HepG2 (cell line): ENCODE results near the gene LRTM2. TPM values are rescaled to one million over a fixed set of nuclear protein-coding genes. Genes with fewer than 3 reads are reported as not detected.

Experiments
- ATAC-seq: fragments of 200-7000 bp; cut with Tn5 transposase; 3 replicates; pipeline ENCODE4 v1.9.1; 2020; ENCODE audit warnings: mild to moderate bottlenecking, moderate library complexity
- BruUV-seq: library from RNA; stranded (reverse); fragments of 400-500 nt; replicated peaks from 2 replicates; lab custom pipeline; 2021; lab: Mats Ljungman, UMichigan
- CTCF ChIA-PET: fragments of 300-600 bp; formaldehyde crosslinking; extraction: SDS; loops from one replicate; lab custom pipeline; 2021; ENCODE audit warnings: low total read pairs, inconsistent platforms, low intra/inter-chr PET ratio; lab: Yijun Ruan, JAX
- POLR2A ChIA-PET: fragments of 350-600 bp; sonication (Branson Sonifier 250); formaldehyde crosslinking; loops from one replicate; lab custom pipeline; 2020; ENCODE audit warnings: antibody characterized with exemption, inconsistent platforms; lab: Yijun Ruan, JAX
- DNase-seq: peaks from one replicate; pipeline ENCODE4 v3.0.0-alpha.2; 2015; ENCODE audit warnings: low spot score
- FAIRE-seq: peaks from 3 replicates; lab custom pipeline; 2011; peaks lifted over from hg19 to GRCh38; lab: Jason Lieb, UNC
- H2AFZ ChIP-seq: one replicate; pipeline ENCODE4 v1.6.1; 2011; ENCODE audit warnings: low read length, inconsistent platforms
- H3K27ac ChIP-seq: fragments of 300-600 bp; 3 replicates; pipeline ENCODE4 v1.8.0; 2011; ENCODE audit warnings: mixed run types, mild to moderate bottlenecking, mixed read lengths, low read length, inconsistent platforms; ENCODE audit not compliant: insufficient read depth; ENCODE audit errors: extremely low read length
- H3K27me3 ChIP-seq, 2 experiments: fragments of 200-600 bp in 1 of 2; 2 replicates in 1 of 2; 3 replicates in 1 of 2; pipeline versions ENCODE4 v1.6.0 to v1.8.0; 2011; ENCODE audit warnings: low read length in 2 of 2, mild to moderate bottlenecking in 2 of 2, moderate library complexity in 2 of 2, inconsistent platforms in 1 of 2; ENCODE audit not compliant: insufficient read depth in 2 of 2, control insufficient read depth in 1 of 2
- H3K36me3 ChIP-seq, 2 experiments: fragments of 200-600 bp in 1 of 2; replicated peaks in 1 of 2; 2 replicates in 1 of 2; 3 replicates in 1 of 2; pipeline versions ENCODE4 v1.5.1 to v1.8.0; 2011; ENCODE audit warnings: low read length in 2 of 2, inconsistent platforms in 1 of 2; ENCODE audit not compliant: insufficient read depth in 2 of 2, control insufficient read depth in 1 of 2
- H3K4me1 ChIP-seq: 2 replicates; pipeline ENCODE4 v1.5.1; 2012; ENCODE audit warnings: low read length, inconsistent platforms; ENCODE audit not compliant: insufficient read depth
- H3K4me2 ChIP-seq: 2 replicates; pipeline ENCODE4 v1.6.0; 2011; ENCODE audit warnings: low read depth, low read length, inconsistent platforms
- H3K4me3 ChIP-seq, 3 experiments: fragments of 200-600 bp in 1 of 3; sonication (generic), shearing (Covaris generic) in 1 of 3; replicated peaks in 1 of 3; 2 replicates each; pipeline ENCODE4 v1.5.1; 2011 to 2016; ENCODE audit warnings: low read length in 3 of 3, inconsistent platforms in 2 of 3, low read depth in 2 of 3, mild to moderate bottlenecking in 2 of 3, control low read depth in 1 of 3, mixed read lengths in 1 of 3; ENCODE audit not compliant: insufficient read depth in 1 of 3
- H3K79me2 ChIP-seq: one replicate; pipeline ENCODE4 v1.6.1; 2011; ENCODE audit warnings: low read length, inconsistent platforms; ENCODE audit not compliant: insufficient read depth
- H3K9ac ChIP-seq: 2 replicates; pipeline ENCODE4 v1.6.0; 2011; ENCODE audit warnings: mild to moderate bottlenecking, low read depth, low read length, inconsistent platforms; ENCODE audit not compliant: insufficient read depth
- H3K9me3 ChIP-seq: 2 replicates; pipeline ENCODE4 v1.5.1; 2012; ENCODE audit warnings: mild to moderate bottlenecking, low read length
- H4K20me1 ChIP-seq: 2 replicates; pipeline ENCODE4 v1.6.0; 2011; ENCODE audit warnings: inconsistent platforms, mild to moderate bottlenecking, low read length, moderate library complexity; ENCODE audit not compliant: insufficient read depth
- ARNT2 ChIP-seq: sonication (generic); formaldehyde crosslinking; IDR thresholded peaks from 2 replicates; pipeline ENCODE4 v1.8.0; 2022; ENCODE audit warnings: mild to moderate bottlenecking, low read depth, missing genetic modification reagents, moderate library complexity
- CCDC6 ChIP-seq: sonication (generic); formaldehyde crosslinking; IDR thresholded peaks from 2 replicates; pipeline ENCODE4 v1.8.1; 2022; ENCODE audit warnings: mild to moderate bottlenecking, missing genetic modification reagents, moderate library complexity
- CSRNP1 ChIP-seq: sonication (generic); formaldehyde crosslinking; IDR thresholded peaks from 2 replicates; pipeline ENCODE4 v1.8.1; 2023; ENCODE audit warnings: mild to moderate bottlenecking, missing genetic modification reagents
- NFIB ChIP-seq: sonication (generic); formaldehyde crosslinking; IDR thresholded peaks from 2 replicates; pipeline ENCODE4 v1.9.0; 2021; ENCODE audit warnings: missing genetic modification reagents, mild to moderate bottlenecking, borderline replicate concordance
- NFKBIZ ChIP-seq: IDR thresholded peaks from 2 replicates; pipeline ENCODE4 v1.6.1; 2018; ENCODE audit warnings: missing genetic modification reagents, missing compliant biosample characterization
- PHF20 ChIP-seq: sonication (generic); formaldehyde crosslinking; IDR thresholded peaks from 2 replicates; pipeline ENCODE4 v1.5.0; 2020; ENCODE audit warnings: mild to moderate bottlenecking, missing genetic modification reagents
- SIN3A ChIP-seq: IDR thresholded peaks from 2 replicates; pipeline ENCODE4 v1.6.1; 2011; ENCODE audit warnings: low read depth, mild to moderate bottlenecking, control low read depth, low read length, borderline replicate concordance
- SSRP1 ChIP-seq: IDR thresholded peaks from 2 replicates; pipeline ENCODE4 v1.6.1; 2016; ENCODE audit warnings: control low read depth
- ZFY ChIP-seq: sonication (generic); formaldehyde crosslinking; IDR thresholded peaks from 2 replicates; pipeline ENCODE4 v1.4.0; 2020; ENCODE audit warnings: missing genetic modification reagents
- ZNF101 ChIP-seq: sonication (generic); formaldehyde crosslinking; IDR thresholded peaks from 2 replicates; pipeline ENCODE4 v1.4.0; 2020; ENCODE audit warnings: mild to moderate bottlenecking, low read depth, missing genetic modification reagents, borderline replicate concordance
- ZNF18 ChIP-seq: sonication (generic); formaldehyde crosslinking; IDR thresholded peaks from 2 replicates; pipeline ENCODE4 v1.8.0; 2022; ENCODE audit warnings: mild to moderate bottlenecking, missing genetic modification reagents; ENCODE audit not compliant: insufficient replicate concordance
- ZNF256 ChIP-seq: sonication (generic); formaldehyde crosslinking; conservative IDR thresholded peaks from 2 replicates; pipeline ENCODE4 v1.4.0; 2020; ENCODE audit warnings: missing genetic modification reagents
- ZNF629 ChIP-seq: sonication (generic); formaldehyde crosslinking; conservative IDR thresholded peaks from 2 replicates; pipeline ENCODE4 v1.5.0; 2020; ENCODE audit warnings: missing genetic modification reagents
- ZNF737 ChIP-seq: sonication (generic); formaldehyde crosslinking; IDR thresholded peaks from 2 replicates; pipeline ENCODE4 v1.5.0; 2020; ENCODE audit warnings: missing genetic modification reagents, mild to moderate bottlenecking, borderline replicate concordance
- ZNF839 ChIP-seq: sonication (generic); formaldehyde crosslinking; IDR thresholded peaks from 2 replicates; pipeline ENCODE4 v1.4.0; 2020; ENCODE audit warnings: missing genetic modification reagents, mild to moderate bottlenecking, borderline replicate concordance
- ZNF878 ChIP-seq: sonication (generic); formaldehyde crosslinking; IDR thresholded peaks from 2 replicates; pipeline ENCODE4 v1.8.1; 2023; ENCODE audit warnings: mild to moderate bottlenecking, missing genetic modification reagents, moderate library complexity
- WGBS: methylation state at CpG from one replicate; pipeline ENCODE4 v1.1.6; 2017; ENCODE audit warnings: low lambda C conversion rate; 5-methylcytosine and 5-hydroxymethylcytosine counted together
- in situ Hi-C: cut with HindIII; loops from 2 replicates; pipeline ENCODE4 v1.10.0; 2017; ENCODE audit warnings: low pct_unique_long_range_greater_than_20kb; ENCODE audit not compliant: extremely low pct_ligation_motif_present
- intact Hi-C: fragments of 100-400 bp; cut with micrococcal nuclease; formaldehyde crosslinking; loops from one replicate; pipeline ENCODE4 v1.10.0; 2022; ENCODE audit not compliant: unreplicated experiment
- polyA plus RNA-seq, 8 experiments: library from polyadenylated mRNA; depleted of rRNA in 3 of 8; stranded (reverse) in 7 of 8; unstranded in 1 of 8; fragments of >200 nt; fragmentation: Illumina TruSeq in 4 of 8; extraction: Trizol in 4 of 8; gene quantifications; 2 replicates each; pipeline versions ENCODE4 v1.2.1 to v1.2.3, GENCODE V29; 2011 to 2016; ENCODE audit warnings: low read depth in 4 of 8, missing spikeins in 1 of 8, mixed read lengths in 1 of 8; ENCODE audit not compliant: insufficient read depth in 1 of 8
- total RNA-seq, 5 experiments: library from RNA; depleted of rRNA; stranded (reverse); fragments of >200 nt; fragmentation: Illumina TruSeq; extraction: Trizol; gene quantifications; 2 replicates each; pipeline ENCODE4 v1.2.3, GENCODE V29; 2016; ENCODE audit warnings: low read depth in 1 of 5
- TF ChIP-seq, protein P1 (sequence below): sonication (generic); formaldehyde crosslinking; IDR thresholded peaks from 2 replicates; pipeline ENCODE4; 2020; ENCODE audit warnings: missing genetic modification reagents, mild to moderate bottlenecking, borderline replicate concordance
- TF ChIP-seq, protein P2 (sequence below): sonication (generic); formaldehyde crosslinking; IDR thresholded peaks from 2 replicates; pipeline ENCODE4 v1.9.0; 2021; ENCODE audit warnings: missing genetic modification reagents, borderline replicate concordance

Gene LRTM2
- total and polyA plus RNA-seq, 2 of the 13 experiments (the other 11 are each of a cell fraction or from before 2014, with no cell fraction given), result 0.09 TPM; not detected in 1

- intact Hi-C loops (no loop called here), in situ Hi-C loops (no loop called here)
- no peak for ATAC-seq
- Histone ChIP-seq H4K20me1 (no peaks in the 10 kb centered on the region), H3K36me3 (no peaks in the 10 kb centered on the region), H3K79me2 (no peaks in the 10 kb centered on the region), H3K9ac (no peak overlapping the region), H3K4me3 (no peak overlapping the region), H2AFZ (no peak overlapping the region), H3K27me3 (peaks cover 6 to 39% of the 10 kb centered on the region in 2 experiments; a peak in 4 of 5 replicates), H3K4me2 (no peak overlapping the region), H3K9me3 (no peaks in the 10 kb centered on the region), H3K27ac (no peak overlapping the region), H3K4me1 (peaks cover 37% of the 10 kb centered on the region)
- TF ChIP-seq CSRNP1 (CRISPR knock-in tag) (no peak), ZNF839 (CRISPR knock-in tag) (no peak), ZNF101 (CRISPR knock-in tag) (no peak), ZFY (CRISPR knock-in tag) (no peak), NFKBIZ (CRISPR knock-in tag) (no peak), ZNF18 (CRISPR knock-in tag) (no peak), NFIB (CRISPR knock-in tag) (no peak), CCDC6 (CRISPR knock-in tag) (no peak), ZNF878 (CRISPR knock-in tag) (no peak), ARNT2 (CRISPR knock-in tag) (no peak), ZNF737 (CRISPR knock-in tag) (no peak), SSRP1 (CRISPR knock-in tag) (no peak), SIN3A (no peak), PHF20 (no peak), ZNF629 (no peak), ZNF256 (CRISPR knock-in tag) (no peak)
- TF ChIP-seq, protein P1, sequence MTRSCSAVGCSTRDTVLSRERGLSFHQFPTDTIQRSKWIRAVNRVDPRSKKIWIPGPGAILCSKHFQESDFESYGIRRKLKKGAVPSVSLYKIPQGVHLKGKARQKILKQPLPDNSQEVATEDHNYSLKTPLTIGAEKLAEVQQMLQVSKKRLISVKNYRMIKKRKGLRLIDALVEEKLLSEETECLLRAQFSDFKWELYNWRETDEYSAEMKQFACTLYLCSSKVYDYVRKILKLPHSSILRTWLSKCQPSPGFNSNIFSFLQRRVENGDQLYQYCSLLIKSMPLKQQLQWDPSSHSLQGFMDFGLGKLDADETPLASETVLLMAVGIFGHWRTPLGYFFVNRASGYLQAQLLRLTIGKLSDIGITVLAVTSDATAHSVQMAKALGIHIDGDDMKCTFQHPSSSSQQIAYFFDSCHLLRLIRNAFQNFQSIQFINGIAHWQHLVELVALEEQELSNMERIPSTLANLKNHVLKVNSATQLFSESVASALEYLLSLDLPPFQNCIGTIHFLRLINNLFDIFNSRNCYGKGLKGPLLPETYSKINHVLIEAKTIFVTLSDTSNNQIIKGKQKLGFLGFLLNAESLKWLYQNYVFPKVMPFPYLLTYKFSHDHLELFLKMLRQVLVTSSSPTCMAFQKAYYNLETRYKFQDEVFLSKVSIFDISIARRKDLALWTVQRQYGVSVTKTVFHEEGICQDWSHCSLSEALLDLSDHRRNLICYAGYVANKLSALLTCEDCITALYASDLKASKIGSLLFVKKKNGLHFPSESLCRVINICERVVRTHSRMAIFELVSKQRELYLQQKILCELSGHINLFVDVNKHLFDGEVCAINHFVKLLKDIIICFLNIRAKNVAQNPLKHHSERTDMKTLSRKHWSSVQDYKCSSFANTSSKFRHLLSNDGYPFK (CRISPR knock-in tag), result no peak
- TF ChIP-seq, protein P2, sequence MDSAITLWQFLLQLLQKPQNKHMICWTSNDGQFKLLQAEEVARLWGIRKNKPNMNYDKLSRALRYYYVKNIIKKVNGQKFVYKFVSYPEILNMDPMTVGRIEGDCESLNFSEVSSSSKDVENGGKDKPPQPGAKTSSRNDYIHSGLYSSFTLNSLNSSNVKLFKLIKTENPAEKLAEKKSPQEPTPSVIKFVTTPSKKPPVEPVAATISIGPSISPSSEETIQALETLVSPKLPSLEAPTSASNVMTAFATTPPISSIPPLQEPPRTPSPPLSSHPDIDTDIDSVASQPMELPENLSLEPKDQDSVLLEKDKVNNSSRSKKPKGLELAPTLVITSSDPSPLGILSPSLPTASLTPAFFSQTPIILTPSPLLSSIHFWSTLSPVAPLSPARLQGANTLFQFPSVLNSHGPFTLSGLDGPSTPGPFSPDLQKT (CRISPR knock-in tag), result no peak
- ChIA-PET CTCF (no interaction called here), POLR2A (no interaction called here)
- DNase-seq, result no peak
- no TSS peak for BruUV-seq
- no peak for FAIRE-seq
- WGBS, result 48% methylated on average over 10 of the region's 16 CpGs
Measured at GRCh38 chr12:1828856-1829255, 8.5 kb downstream of the LRTM2 start.
